Measurements from ENCODE around the gene NLGN4X. TPM values are rescaled to one million over a fixed set of nuclear protein-coding genes. Genes with fewer than 3 reads are reported as not detected.

NLGN4X gene
- not detected for total RNA-seq (2021; ENCODE audit: unreplicated experiment)
- not detected for polyA plus RNA-seq (2012; ENCODE audit: insufficient read length)
- not detected for Bru-seq, nascent RNA
- not detected for BruChase-seq, experiment 1, labeled RNA remaining after a 2-hour chase
- percentile 0 among the genes with signal in this experiment for BruChase-seq, experiment 2, labeled RNA remaining after a 6-hour chase
- long read RNA-seq, result 0 reads

DNA sequence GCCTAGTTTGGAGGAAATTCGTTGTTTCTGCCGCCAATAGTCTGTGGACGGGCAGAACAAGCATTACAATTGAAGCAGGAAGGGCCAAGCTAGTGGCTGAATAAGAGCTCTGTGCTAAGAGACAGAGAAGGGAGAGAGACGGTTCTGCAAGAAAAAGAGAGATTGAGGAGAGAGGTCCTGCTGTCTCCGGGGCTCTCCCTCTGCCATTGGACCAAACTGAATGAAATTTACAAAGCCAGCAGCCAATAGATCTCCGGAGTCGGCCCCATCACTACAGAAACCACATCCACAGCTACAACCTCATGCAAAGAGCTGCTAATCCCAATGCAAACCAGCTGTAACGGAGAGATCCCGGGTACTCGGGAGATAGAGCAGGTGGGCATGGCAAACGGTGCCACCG lies at the start of gene NLGN4X:
Gene NLGN4X, minus strand, starts transcription at position 148 of the 400 bp plus-strand sequence. CDS start 77,401 bp downstream, outside the sequence.
- ATAC-seq, result no peak
- H3K9me3 ChIP-seq (ENCODE audit: control insufficient read depth, insufficient read depth, low read depth, low read length), result no peaks in the 10 kb centered on the region
- H3K4me1 ChIP-seq (ENCODE audit: control insufficient read depth, insufficient read depth, low read length), result no peaks in the 10 kb centered on the region
- no peaks in the 10 kb centered on the region for H3K27me3 ChIP-seq (ENCODE audit: control insufficient read depth, insufficient read depth, low read length)
- DNase-seq (ENCODE audit: low read depth, low spot score), result no peak
- H3K36me3 ChIP-seq (ENCODE audit: control insufficient read depth, insufficient read depth, low read length), result no peaks in the 10 kb centered on the region
- TF ChIP-seq, protein P1, sequence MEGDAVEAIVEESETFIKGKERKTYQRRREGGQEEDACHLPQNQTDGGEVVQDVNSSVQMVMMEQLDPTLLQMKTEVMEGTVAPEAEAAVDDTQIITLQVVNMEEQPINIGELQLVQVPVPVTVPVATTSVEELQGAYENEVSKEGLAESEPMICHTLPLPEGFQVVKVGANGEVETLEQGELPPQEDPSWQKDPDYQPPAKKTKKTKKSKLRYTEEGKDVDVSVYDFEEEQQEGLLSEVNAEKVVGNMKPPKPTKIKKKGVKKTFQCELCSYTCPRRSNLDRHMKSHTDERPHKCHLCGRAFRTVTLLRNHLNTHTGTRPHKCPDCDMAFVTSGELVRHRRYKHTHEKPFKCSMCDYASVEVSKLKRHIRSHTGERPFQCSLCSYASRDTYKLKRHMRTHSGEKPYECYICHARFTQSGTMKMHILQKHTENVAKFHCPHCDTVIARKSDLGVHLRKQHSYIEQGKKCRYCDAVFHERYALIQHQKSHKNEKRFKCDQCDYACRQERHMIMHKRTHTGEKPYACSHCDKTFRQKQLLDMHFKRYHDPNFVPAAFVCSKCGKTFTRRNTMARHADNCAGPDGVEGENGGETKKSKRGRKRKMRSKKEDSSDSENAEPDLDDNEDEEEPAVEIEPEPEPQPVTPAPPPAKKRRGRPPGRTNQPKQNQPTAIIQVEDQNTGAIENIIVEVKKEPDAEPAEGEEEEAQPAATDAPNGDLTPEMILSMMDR (IDR thresholded peaks at IDR 0.05), result no peak
- TF ChIP-seq POLR2AphosphoS5 (IDR thresholded peaks at IDR 0.05; ENCODE audit: low read depth, low read length) (no peak), SIN3A (IDR thresholded peaks at IDR 0.05; ENCODE audit: borderline replicate concordance, insufficient read depth, low read depth, low read length) (no peak), TCF7L2 (IDR thresholded peaks at IDR 0.05; ENCODE audit: low read depth, low read length) (no peak)
- TF ChIP-seq, protein P2, sequence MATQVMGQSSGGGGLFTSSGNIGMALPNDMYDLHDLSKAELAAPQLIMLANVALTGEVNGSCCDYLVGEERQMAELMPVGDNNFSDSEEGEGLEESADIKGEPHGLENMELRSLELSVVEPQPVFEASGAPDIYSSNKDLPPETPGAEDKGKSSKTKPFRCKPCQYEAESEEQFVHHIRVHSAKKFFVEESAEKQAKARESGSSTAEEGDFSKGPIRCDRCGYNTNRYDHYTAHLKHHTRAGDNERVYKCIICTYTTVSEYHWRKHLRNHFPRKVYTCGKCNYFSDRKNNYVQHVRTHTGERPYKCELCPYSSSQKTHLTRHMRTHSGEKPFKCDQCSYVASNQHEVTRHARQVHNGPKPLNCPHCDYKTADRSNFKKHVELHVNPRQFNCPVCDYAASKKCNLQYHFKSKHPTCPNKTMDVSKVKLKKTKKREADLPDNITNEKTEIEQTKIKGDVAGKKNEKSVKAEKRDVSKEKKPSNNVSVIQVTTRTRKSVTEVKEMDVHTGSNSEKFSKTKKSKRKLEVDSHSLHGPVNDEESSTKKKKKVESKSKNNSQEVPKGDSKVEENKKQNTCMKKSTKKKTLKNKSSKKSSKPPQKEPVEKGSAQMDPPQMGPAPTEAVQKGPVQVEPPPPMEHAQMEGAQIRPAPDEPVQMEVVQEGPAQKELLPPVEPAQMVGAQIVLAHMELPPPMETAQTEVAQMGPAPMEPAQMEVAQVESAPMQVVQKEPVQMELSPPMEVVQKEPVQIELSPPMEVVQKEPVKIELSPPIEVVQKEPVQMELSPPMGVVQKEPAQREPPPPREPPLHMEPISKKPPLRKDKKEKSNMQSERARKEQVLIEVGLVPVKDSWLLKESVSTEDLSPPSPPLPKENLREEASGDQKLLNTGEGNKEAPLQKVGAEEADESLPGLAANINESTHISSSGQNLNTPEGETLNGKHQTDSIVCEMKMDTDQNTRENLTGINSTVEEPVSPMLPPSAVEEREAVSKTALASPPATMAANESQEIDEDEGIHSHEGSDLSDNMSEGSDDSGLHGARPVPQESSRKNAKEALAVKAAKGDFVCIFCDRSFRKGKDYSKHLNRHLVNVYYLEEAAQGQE (IDR thresholded peaks at IDR 0.05; ENCODE audit: insufficient read depth in 1 of 2, low read depth in 2 of 2, low read length in 1 of 2), result no peak
- in situ Hi-C loops (cut with HindIII; ENCODE audit: low pct_unique_long_range_greater_than_20kb, low sequenced_read_pairs) (no loop called here), intact Hi-C loops (cut with micrococcal nuclease; ENCODE audit: unreplicated experiment) (no loop called here)
- ChIA-PET CTCF (no interaction called here), POLR2A (no interaction called here)
- H3K27ac ChIP-seq (ENCODE audit: low read length), result no peak within 1 kb of the TSS
- no TSS peak for BruUV-seq (replicated peaks)
- H3K4me3 ChIP-seq (ENCODE audit: low read depth in 2 of 2, low read length in 2 of 2), result no peak within 1 kb of the TSS

DNA sequence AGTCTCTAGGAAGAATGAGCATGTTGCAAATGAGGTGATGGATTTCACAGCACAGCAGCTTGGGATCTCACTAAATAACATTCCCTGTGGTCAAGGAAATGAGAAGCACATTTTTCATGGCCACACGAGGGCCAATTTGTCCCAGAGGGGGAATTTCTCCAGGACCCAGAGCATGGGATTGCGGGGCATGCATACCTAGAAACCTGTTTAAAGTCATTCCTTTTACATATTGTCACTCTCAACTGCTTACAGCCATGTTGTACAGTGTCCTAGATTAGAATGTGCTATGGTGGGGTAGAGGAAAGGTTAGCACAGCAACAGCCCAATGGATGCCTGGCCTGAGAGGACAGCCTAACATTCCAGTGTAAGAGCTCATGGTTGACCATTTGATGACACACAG lies 37.4 kb upstream of the NLGN4X start:
- no peaks in the 10 kb centered on the region for H3K36me3 ChIP-seq (ENCODE audit: control insufficient read depth, insufficient read depth, low read length)
- ChIA-PET CTCF (interaction anchor here (0.5 kb wide), 1 partner anchor 41 kb away, joined by 11 read pairs; no protein-coding TSS in a partner anchor), POLR2A (no interaction called here)
- no peak for TF ChIP-seq SIN3A (IDR thresholded peaks at IDR 0.05; ENCODE audit: borderline replicate concordance, insufficient read depth, low read depth, low read length)
- TF ChIP-seq, protein P2 (IDR thresholded peaks at IDR 0.05; ENCODE audit: insufficient read depth in 1 of 2, low read depth in 2 of 2, low read length in 1 of 2), result no peak
- TF ChIP-seq, protein P1 (IDR thresholded peaks at IDR 0.05), result no peak
- no peak for TF ChIP-seq TCF7L2 (IDR thresholded peaks at IDR 0.05; ENCODE audit: low read depth, low read length)
- TF ChIP-seq POLR2AphosphoS5 (IDR thresholded peaks at IDR 0.05; ENCODE audit: low read depth, low read length), result no peak
- no TSS peak for BruUV-seq (replicated peaks)
- intact Hi-C loops (cut with micrococcal nuclease; ENCODE audit: unreplicated experiment) (no loop called here), in situ Hi-C loops (cut with HindIII; ENCODE audit: low pct_unique_long_range_greater_than_20kb, low sequenced_read_pairs) (no loop called here)
- no peaks in the 10 kb centered on the region for H3K4me1 ChIP-seq (ENCODE audit: control insufficient read depth, insufficient read depth, low read length)
- DNase-seq (ENCODE audit: low read depth, low spot score) (no peak), ATAC-seq (no peak)
- no peaks in the 10 kb centered on the region for H3K9me3 ChIP-seq (ENCODE audit: control insufficient read depth, insufficient read depth, low read depth, low read length)
- no peak overlapping the region for H3K27ac ChIP-seq (ENCODE audit: low read length)
- H3K27me3 ChIP-seq (ENCODE audit: control insufficient read depth, insufficient read depth, low read length), result no peaks in the 10 kb centered on the region
- no peak overlapping the region for H3K4me3 ChIP-seq (ENCODE audit: low read depth in 2 of 2, low read length in 2 of 2)
